Left lobe of liver (tissue), 2 donors: ENCODE measurements around the gene SLC22A1. TPM values are rescaled to one million over a fixed set of nuclear protein-coding genes. Genes with fewer than 3 reads are reported as not detected.
"Not testable (repeated sequence)": the region's sequence is repeated elsewhere in the genome, so short reads cannot be mapped to it uniquely, and the experiment has no call there.

Experiments used
- ATAC-seq: fragments of 200-7000 bp; cut with Tn5 transposase; one replicate; pipeline ENCODE4 v1.9.1; 2020; ENCODE audit warnings: mild to moderate bottlenecking, moderate library complexity
- DNase-seq: peaks from one replicate; pipeline ENCODE4 v3.0.0-alpha.2; 2020; ENCODE audit warnings: low spot score
- total RNA-seq: library from RNA; stranded (reverse); gene quantifications from one replicate; pipeline ENCODE4 v1.2.1, GENCODE V29; 2021
- donor health status: DM: no; HTN: no; CAD: no; lungs with moderate emphysema.
- donor health status: DM: no; HTN: yes; CAD: no.

Gene SLC22A1
- total RNA-seq, 1 donor from 2014 or later = 1,378 TPM

- ATAC-seq = peak; percentile 70
These were observed 15.7 kb downstream of the SLC22A1 start for GRCh38 chr6:160137130-160137988.

GRCh38 chr6:160137989-160138835, 16.6 kb downstream of the SLC22A1 start:
- DNase-seq = no peak
- peak; percentile 35 for ATAC-seq

More at GRCh38 chr6:160137130-160137988, 15.7 kb downstream of the SLC22A1 start:
- DNase-seq = peak; percentile 94

- no peak for ATAC-seq
These were observed 17.3 kb downstream of the SLC22A1 start for GRCh38 chr6:160138839-160139419.

GRCh38 chr6:160139420-160139851, 17.8 kb downstream of the SLC22A1 start:
- DNase-seq (peak; percentile 49), ATAC-seq (no peak)

More at GRCh38 chr6:160138839-160139419, 17.3 kb downstream of the SLC22A1 start:
- DNase-seq = no peak

GRCh38 chr6:160140493-160140892, 18.9 kb downstream of the SLC22A1 start:
- not testable (repeated sequence) for DNase-seq, ATAC-seq

GRCh38 chr6:160141001-160141726, 19.5 kb downstream of the SLC22A1 start:
- no peak for DNase-seq
- ATAC-seq = no peak

- peak; percentile 2 for ATAC-seq
These were observed 20.6 kb downstream of the SLC22A1 start for GRCh38 chr6:160142115-160142715.

GRCh38 chr6:160146454-160147145, 25.0 kb downstream of the SLC22A1 start:
- no peak for ATAC-seq
- DNase-seq = no peak

More at GRCh38 chr6:160142115-160142715, 20.6 kb downstream of the SLC22A1 start:
- DNase-seq = no peak

GRCh38 chr6:160147146-160147536, 25.5 kb downstream of the SLC22A1 start:
- no peak for ATAC-seq
- no peak for DNase-seq

GRCh38 chr6:160154471-160154870, 32.9 kb downstream of the SLC22A1 start:
- no peak for ATAC-seq
- no peak for DNase-seq

GRCh38 chr6:160156842-160157241, 35.2 kb downstream of the SLC22A1 start:
- ATAC-seq = no peak
- DNase-seq = no peak

- ATAC-seq (peak; percentile 8), DNase-seq (no peak)
These were observed 38.8 kb downstream of the SLC22A1 start for GRCh38 chr6:160160450-160160849.

GRCh38 chr6:160160929-160161646, 39.5 kb downstream of the SLC22A1 start:
- peak; percentile 34 for ATAC-seq
- no peak for DNase-seq

GRCh38 chr6:160161647-160161986, 40.0 kb downstream of the SLC22A1 start:
- peak; percentile 3 for ATAC-seq
- DNase-seq = no peak

GRCh38 chr6:160162030-160162566, 40.5 kb downstream of the SLC22A1 start:
- DNase-seq (peak; percentile 70), ATAC-seq (peak; percentile 63)

GRCh38 chr6:160163425-160163824, 41.8 kb downstream of the SLC22A1 start:
- ATAC-seq = peak; percentile 79
- peak; percentile 86 for DNase-seq

GRCh38 chr6:160163912-160164311, 42.3 kb downstream of the SLC22A1 start:
- ATAC-seq = peak; percentile 9
- no peak for DNase-seq

- not testable (repeated sequence) for DNase-seq, ATAC-seq
These were observed 44.3 kb downstream of the SLC22A1 start for GRCh38 chr6:160165928-160166327.
